GM18526 (cell line): Measurements from ENCODE around the gene EFNB1.

ENCODE experiments used
- POLR2A ChIP-seq: IDR thresholded peaks from 3 replicates; pipeline ENCODE4 v1.6.1; 2011; ENCODE audit not compliant: insufficient read length; ENCODE audit errors: extremely low read depth

EFNB1 gene

DNA sequence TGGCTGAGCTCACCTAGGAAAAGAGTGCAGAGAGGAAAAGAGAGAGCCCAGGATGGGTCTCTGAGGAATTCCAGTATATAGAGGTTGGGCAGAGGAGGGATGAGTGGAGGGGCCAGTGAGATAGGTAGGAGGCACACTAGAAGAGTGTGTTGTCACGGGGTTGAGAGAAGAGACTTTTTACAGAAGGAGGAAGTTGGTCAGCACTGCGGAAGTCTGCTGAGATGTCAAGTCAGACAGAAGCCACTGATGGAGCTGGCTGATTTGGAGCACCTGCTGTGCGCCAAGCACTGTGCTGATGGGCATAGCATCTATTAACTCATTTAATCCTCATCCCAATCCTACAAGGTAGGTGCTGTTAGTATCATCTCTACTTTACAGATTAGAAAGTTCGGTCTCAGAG lies 60.4 kb downstream of the EFNB1 start:
- no peak for TF ChIP-seq POLR2A
